Upper lobe of left lung (tissue), 4 donors: ENCODE results near the gene CES2.

Source experiments
- CTCF ChIP-seq, 6 experiments: fragments of 450-650 bp in 4 of 6; fragments of 200-600 bp in 2 of 6; sonication (generic) in 2 of 6; IDR thresholded peaks; one replicate each; pipeline ENCODE4 v1.5.1; 2016 to 2019; ENCODE audit warnings: antibody characterized with exemption in 6 of 6
- POLR2A ChIP-seq, 4 donors: fragments of 450-650 bp; IDR thresholded peaks; one replicate each; pipeline ENCODE4 v1.5.1; 2016 to 2017; ENCODE audit warnings: antibody characterized with exemption in 4 of 4, mild to moderate bottlenecking in 2 of 4
- POLR2AphosphoS5 ChIP-seq, 2 donors: sonication (generic); formaldehyde crosslinking; IDR thresholded peaks; one replicate each; pipeline ENCODE4 v1.5.1; 2017; ENCODE audit warnings: antibody characterized with exemption in 2 of 2

- TF ChIP-seq POLR2A (IDR thresholded peaks at IDR 0.05) (no peak), CTCF (IDR thresholded peaks at IDR 0.05) (no peak), POLR2AphosphoS5 (IDR thresholded peaks at IDR 0.05) (no peak)
These were observed 11.6 kb downstream of the CES2 start for GRCh38 chr16:66946974-66947301.
